GM12891 (cell line): ENCODE data around the gene OBP2A.

Experiments
- DNase-seq: peaks from one replicate; pipeline ENCODE4 v3.0.0; 2011; ENCODE audit warnings: low spot score; ENCODE audit not compliant: insufficient read length
- FAIRE-seq: peaks from 2 replicates; lab custom pipeline; 2011; peaks lifted over from hg19 to GRCh38; lab: Jason Lieb, UNC
- PAX5 ChIP-seq: IDR thresholded peaks from 2 replicates; pipeline ENCODE4 v1.6.1; 2011; ENCODE audit warnings: low read length, moderate library complexity, mild to moderate bottlenecking; ENCODE audit not compliant: insufficient read depth, severe bottlenecking
- POLR2A ChIP-seq: IDR thresholded peaks from 2 replicates; pipeline ENCODE4 v1.6.1; 2011; ENCODE audit warnings: low read depth, low read length, control low read depth
- POLR2AphosphoS5 ChIP-seq: IDR thresholded peaks from 2 replicates; pipeline ENCODE4 v1.6.1; 2011; ENCODE audit warnings: low read depth, low read length, control low read depth
- POU2F2 ChIP-seq: IDR thresholded peaks from 2 replicates; pipeline ENCODE4 v1.6.1; 2011; ENCODE audit warnings: low read depth, mild to moderate bottlenecking, control low read depth, low read length, moderate library complexity
- SPI1 ChIP-seq: IDR thresholded peaks from 2 replicates; pipeline ENCODE4 v1.6.1; 2011; ENCODE audit warnings: low read depth, low read length, control low read depth
- TAF1 ChIP-seq: IDR thresholded peaks from 2 replicates; pipeline ENCODE4 v1.6.1; 2011; ENCODE audit warnings: low read depth, low read length, control low read depth

Gene OBP2A

GRCh38 chr9:135566552-135566951, 20.6 kb downstream of the OBP2A start:
- no peak for FAIRE-seq
- no peak for DNase-seq
- no peak for TF ChIP-seq SPI1

- TF ChIP-seq SPI1 (no peak), POU2F2 (no peak), POLR2AphosphoS5 (no peak), TAF1 (no peak), PAX5 (no peak), POLR2A (no peak)
- FAIRE-seq (no peak), DNase-seq (no peak)
These were observed 21.4 kb downstream of the OBP2A start for GRCh38 chr9:135567311-135567710.

- no peak for FAIRE-seq
- no peak for TF ChIP-seq SPI1
- TF ChIP-seq POU2F2 = no peak
- TF ChIP-seq PAX5 = no peak
- no peak for TF ChIP-seq POLR2AphosphoS5
- no peak for TF ChIP-seq TAF1
- TF ChIP-seq POLR2A = no peak
- DNase-seq = no peak
These were observed 22.1 kb downstream of the OBP2A start for GRCh38 chr9:135568026-135568425.

DNA sequence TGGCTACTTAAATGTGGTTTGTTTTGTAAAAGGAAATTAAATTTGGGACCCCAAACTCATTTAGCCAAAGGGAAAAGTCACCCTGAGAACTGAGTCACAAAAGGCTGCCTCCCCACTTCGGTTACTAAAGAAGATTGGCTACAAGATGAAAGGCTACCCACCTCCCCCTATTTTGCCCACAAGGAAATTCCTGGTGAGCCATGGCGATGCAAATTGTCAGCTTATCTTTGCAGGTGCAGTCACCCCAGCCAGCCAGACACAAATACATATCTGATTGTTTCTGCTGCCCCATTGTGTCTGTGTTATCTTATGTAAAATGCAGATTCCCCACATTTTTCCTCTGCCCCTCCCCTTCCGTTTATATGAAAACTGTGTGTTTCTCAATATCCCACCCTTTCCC, 24.5 kb downstream of the OBP2A start:
- FAIRE-seq (no peak), DNase-seq (no peak)
- TF ChIP-seq POLR2A (no peak), PAX5 (no peak), SPI1 (no peak), TAF1 (no peak), POLR2AphosphoS5 (no peak), POU2F2 (no peak)

DNA sequence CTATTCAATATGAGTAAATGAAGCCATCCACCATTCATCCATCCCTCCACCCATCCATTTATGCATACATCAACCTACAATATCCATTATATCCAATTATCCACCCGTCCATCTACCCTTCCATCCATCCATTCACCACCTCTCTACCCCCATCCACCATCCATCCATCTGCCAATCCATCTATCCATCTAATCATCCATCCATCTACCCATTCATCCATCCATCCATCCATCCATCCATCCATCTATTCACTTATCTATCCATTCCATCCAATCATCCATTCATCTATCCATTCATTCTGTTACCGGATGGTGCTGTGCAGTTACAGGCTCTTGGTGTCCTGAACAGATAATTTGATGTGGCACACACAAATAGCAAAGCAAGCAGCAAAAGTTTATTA, 26.3 kb downstream of the OBP2A start:
- TF ChIP-seq POLR2AphosphoS5 (no peak), PAX5 (no peak), POU2F2 (no peak), TAF1 (no peak), SPI1 (no peak), POLR2A (no peak)
- FAIRE-seq (no peak), DNase-seq (no peak)

DNA sequence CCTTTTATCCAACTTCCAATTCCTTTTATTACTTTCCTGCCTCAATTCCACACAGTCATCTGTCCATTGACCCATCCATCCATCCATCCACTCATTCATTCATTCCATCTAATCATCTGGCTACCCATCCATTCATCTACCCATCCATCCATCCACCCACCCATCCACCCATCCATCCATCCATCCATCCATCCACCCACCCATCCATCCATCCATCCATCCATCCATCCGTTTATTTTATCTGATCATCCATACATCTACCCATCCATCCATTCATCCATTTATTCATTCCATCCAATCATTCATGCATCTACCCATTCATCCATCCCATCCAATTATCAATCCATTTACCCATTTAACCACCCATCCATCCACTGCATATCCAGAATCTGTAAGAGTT, 27.2 kb downstream of the OBP2A start:
- no peak for FAIRE-seq
- no peak for TF ChIP-seq POLR2AphosphoS5
- no peak for TF ChIP-seq TAF1
- no peak for TF ChIP-seq SPI1
- no peak for TF ChIP-seq PAX5
- no peak for TF ChIP-seq POLR2A
- DNase-seq = no peak

DNA sequence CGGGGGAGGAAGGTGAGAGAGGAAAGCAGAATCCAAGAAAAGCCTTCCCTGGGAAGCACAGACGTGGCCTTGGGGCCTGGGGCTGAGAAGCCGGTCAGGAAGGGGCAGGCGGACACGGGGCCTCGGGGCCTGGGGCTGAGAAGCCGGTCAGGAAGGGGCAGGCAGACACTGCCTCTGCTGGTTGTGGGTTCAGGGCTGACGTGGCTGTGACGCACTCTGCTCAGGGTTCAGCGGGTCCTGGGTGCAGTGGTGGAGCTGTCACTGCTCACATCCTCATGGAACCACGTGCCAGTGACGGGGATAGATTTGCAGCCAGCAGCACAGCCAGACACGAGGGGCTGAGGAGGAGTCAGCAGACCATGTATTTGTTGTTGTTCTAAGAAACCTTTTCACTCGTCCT, 28.4 kb downstream of the OBP2A start:
- no peak for TF ChIP-seq POLR2AphosphoS5
- TF ChIP-seq POU2F2 = no peak
- no peak for TF ChIP-seq POLR2A
- TF ChIP-seq PAX5 = no peak
- no peak for TF ChIP-seq TAF1
- TF ChIP-seq SPI1 = no peak
- FAIRE-seq = no peak
- DNase-seq = no peak

- FAIRE-seq = no peak
These were observed 29.0 kb downstream of the OBP2A start for GRCh38 chr9:135574943-135575342.

GRCh38 chr9:135575995-135576631, 30.2 kb downstream of the OBP2A start:
- DNase-seq (no peak), FAIRE-seq (no peak)
- no peak for TF ChIP-seq POLR2A
- no peak for TF ChIP-seq POU2F2
- no peak for TF ChIP-seq TAF1

More at GRCh38 chr9:135574943-135575342, 29.0 kb downstream of the OBP2A start:
- DNase-seq = no peak
- TF ChIP-seq POLR2AphosphoS5 (no peak), PAX5 (no peak), POLR2A (no peak), TAF1 (no peak), POU2F2 (no peak), SPI1 (no peak)

- DNase-seq (no peak), FAIRE-seq (no peak)
- TF ChIP-seq POLR2AphosphoS5 (no peak), POLR2A (no peak), POU2F2 (no peak), TAF1 (no peak), SPI1 (no peak), PAX5 (no peak)
These were observed 31.3 kb downstream of the OBP2A start for GRCh38 chr9:135577256-135577655.
